Esophagus squamous epithelium (tissue), 4 donors: ENCODE measurements around the gene LCN10.

Experiments
- POLR2A ChIP-seq, 4 donors: fragments of 450-650 bp; IDR thresholded peaks; one replicate each; pipeline ENCODE4 v1.6.1; 2017; ENCODE audit warnings: antibody characterized with exemption in 4 of 4, mild to moderate bottlenecking in 4 of 4, moderate library complexity in 3 of 4
- TF ChIP-seq, protein P1 (sequence below), 6 experiments: fragments of 450-650 bp in 4 of 6; fragments of 200-600 bp in 2 of 6; sonication (generic) in 2 of 6; IDR thresholded peaks; one replicate each; pipeline ENCODE4 v1.5.1; 2016 to 2019; ENCODE audit warnings: antibody characterized with exemption in 6 of 6, mild to moderate bottlenecking in 4 of 6, moderate library complexity in 4 of 6

DNA sequence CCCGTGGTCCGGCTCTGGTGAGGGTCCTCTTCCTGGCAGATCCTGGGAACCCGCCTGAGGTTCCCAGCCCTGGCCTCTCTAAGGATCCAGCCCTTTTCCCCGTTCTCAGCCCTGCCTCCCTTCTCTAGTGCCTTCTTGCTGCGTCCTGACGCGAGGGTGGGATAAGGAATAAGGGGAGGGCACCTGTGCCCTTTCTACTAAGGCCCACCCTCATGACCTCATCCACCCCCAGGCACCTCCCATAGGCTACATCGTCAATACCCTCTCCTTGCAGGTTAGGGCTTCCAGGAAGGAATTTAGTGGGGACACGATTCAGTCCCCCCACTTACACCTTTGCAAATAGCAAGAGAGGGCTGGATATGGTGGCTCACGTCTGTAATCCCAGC lies 41.1 kb downstream of the LCN10 start:
- no peak for TF ChIP-seq POLR2A (IDR thresholded peaks at IDR 0.05)
- TF ChIP-seq, protein P1, sequence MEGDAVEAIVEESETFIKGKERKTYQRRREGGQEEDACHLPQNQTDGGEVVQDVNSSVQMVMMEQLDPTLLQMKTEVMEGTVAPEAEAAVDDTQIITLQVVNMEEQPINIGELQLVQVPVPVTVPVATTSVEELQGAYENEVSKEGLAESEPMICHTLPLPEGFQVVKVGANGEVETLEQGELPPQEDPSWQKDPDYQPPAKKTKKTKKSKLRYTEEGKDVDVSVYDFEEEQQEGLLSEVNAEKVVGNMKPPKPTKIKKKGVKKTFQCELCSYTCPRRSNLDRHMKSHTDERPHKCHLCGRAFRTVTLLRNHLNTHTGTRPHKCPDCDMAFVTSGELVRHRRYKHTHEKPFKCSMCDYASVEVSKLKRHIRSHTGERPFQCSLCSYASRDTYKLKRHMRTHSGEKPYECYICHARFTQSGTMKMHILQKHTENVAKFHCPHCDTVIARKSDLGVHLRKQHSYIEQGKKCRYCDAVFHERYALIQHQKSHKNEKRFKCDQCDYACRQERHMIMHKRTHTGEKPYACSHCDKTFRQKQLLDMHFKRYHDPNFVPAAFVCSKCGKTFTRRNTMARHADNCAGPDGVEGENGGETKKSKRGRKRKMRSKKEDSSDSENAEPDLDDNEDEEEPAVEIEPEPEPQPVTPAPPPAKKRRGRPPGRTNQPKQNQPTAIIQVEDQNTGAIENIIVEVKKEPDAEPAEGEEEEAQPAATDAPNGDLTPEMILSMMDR (IDR thresholded peaks at IDR 0.05) = no peak
